ENCODE measurements around the gene RC3H1. TPM values are rescaled to one million over a fixed set of nuclear protein-coding genes. Genes with fewer than 3 reads are reported as not detected.
"Not testable (repeated sequence)": the region's sequence is repeated elsewhere in the genome, so short reads cannot be mapped to it uniquely, and the experiment has no call there.

Gene RC3H1
- total RNA-seq, 1 donor from 2014 or later = 25.6 TPM

GRCh38 chr1:173960625-173961024 lies 61.5 kb downstream of the RC3H1 start:
- no peak for DNase-seq (ENCODE audit: low read depth)

- peak; percentile 5 for DNase-seq (ENCODE audit: low read depth)
Measured at GRCh38 chr1:173954179-173954578, 68.0 kb downstream of the RC3H1 start.

GRCh38 chr1:173948594-173948993 lies 73.6 kb downstream of the RC3H1 start:
- no peak for DNase-seq (ENCODE audit: low read depth)

- no peak for DNase-seq (ENCODE audit: low read depth)
Measured at GRCh38 chr1:173946380-173946921, 75.7 kb downstream of the RC3H1 start.

GRCh38 chr1:173937062-173937461 lies 85.1 kb downstream of the RC3H1 start:
- no peak for DNase-seq (ENCODE audit: low read depth)

GRCh38 chr1:173934440-173934839 lies 87.7 kb downstream of the RC3H1 start:
- no peak for DNase-seq (ENCODE audit: low read depth)

- not testable (repeated sequence) for DNase-seq (ENCODE audit: low read depth)
Measured at GRCh38 chr1:173930541-173930940, 91.6 kb downstream of the RC3H1 start.

- DNase-seq (ENCODE audit: low read depth) = no peak
Measured at GRCh38 chr1:173925306-173926242, 96.6 kb downstream of the RC3H1 start.

GRCh38 chr1:173920861-173921260 lies 101.3 kb downstream of the RC3H1 start:
- no peak for DNase-seq (ENCODE audit: low read depth)

- DNase-seq (ENCODE audit: low read depth) = no peak
Measured at GRCh38 chr1:173917635-173918493, 104.3 kb downstream of the RC3H1 start.

- DNase-seq (ENCODE audit: low read depth) = no peak
Measured at GRCh38 chr1:173917149-173917548, 105.0 kb downstream of the RC3H1 start, which contains the start of gene SERPINC1. Gene SERPINC1, minus strand, starts transcription at chr1:173917327. Its CDS starts 68 bp downstream, at chr1:173917259.

GRCh38 chr1:173916667-173917066 lies 105.5 kb downstream of the RC3H1 start:
- no peak for DNase-seq (ENCODE audit: low read depth)

GRCh38 chr1:173915596-173915995 lies 106.6 kb downstream of the RC3H1 start:
- DNase-seq (ENCODE audit: low read depth) = peak; percentile 2

GRCh38 chr1:173914366-173914871 lies 107.7 kb downstream of the RC3H1 start:
- DNase-seq (ENCODE audit: low read depth) = peak; percentile 4

- no peak for DNase-seq (ENCODE audit: low read depth)
Measured at GRCh38 chr1:173913111-173913510, 109.0 kb downstream of the RC3H1 start.

- DNase-seq (ENCODE audit: low read depth) = no peak
Measured at GRCh38 chr1:173903827-173904531, 118.2 kb downstream of the RC3H1 start.

- no peak for DNase-seq (ENCODE audit: low read depth)
Measured at GRCh38 chr1:173900992-173901391, 121.2 kb downstream of the RC3H1 start.

GRCh38 chr1:173900427-173900826 lies 121.7 kb downstream of the RC3H1 start:
- DNase-seq (ENCODE audit: low read depth) = no peak

- no peak for DNase-seq (ENCODE audit: low read depth)
Measured at GRCh38 chr1:173894189-173894588, 128.0 kb downstream of the RC3H1 start.

- no peak for DNase-seq (ENCODE audit: low read depth)
Measured at GRCh38 chr1:173893611-173894010, 128.5 kb downstream of the RC3H1 start.

- DNase-seq (ENCODE audit: low read depth) = no peak
Measured at GRCh38 chr1:173889885-173890284, 132.3 kb downstream of the RC3H1 start.
